ENCODE measurements around the gene FNDC3B. TPM values are rescaled to one million over a fixed set of nuclear protein-coding genes. Genes with fewer than 3 reads are reported as not detected.

The FNDC3B gene
- total RNA-seq, 1 experiment from 2014 or later = 173 TPM

- peaks cover 52% of the 10 kb centered on the region for H3K36me3 ChIP-seq (ENCODE audit: control insufficient read depth, insufficient read depth, low read length)
- no TSS peak for BruUV-seq (replicated peaks)
These were observed 258.9 kb downstream of the FNDC3B start for GRCh38 chr3:172298247-172298646.

GRCh38 chr3:172300187-172300586, 260.8 kb downstream of the FNDC3B start:
- Histone ChIP-seq H3K9me3 (ENCODE audit: control insufficient read depth, insufficient read depth, low read depth, low read length) (no peaks in the 10 kb centered on the region), H3K27ac (ENCODE audit: low read length) (no peak overlapping the region), H3K36me3 (ENCODE audit: control insufficient read depth, insufficient read depth, low read length) (peaks cover 49% of the 10 kb centered on the region), H3K4me1 (ENCODE audit: control insufficient read depth, insufficient read depth, low read length) (no peaks in the 10 kb centered on the region), H3K27me3 (ENCODE audit: control insufficient read depth, insufficient read depth, low read length) (no peaks in the 10 kb centered on the region), H3K4me3 (ENCODE audit: low read depth in 2 of 2, low read length in 2 of 2) (no peak overlapping the region)
- TF ChIP-seq CTCF (IDR thresholded peaks at IDR 0.05) = no peak
- TF ChIP-seq REST (IDR thresholded peaks at IDR 0.05; ENCODE audit: insufficient read depth in 1 of 2, low read depth in 2 of 2, low read length in 1 of 2) = no peak
- no peak for TF ChIP-seq TCF7L2 (IDR thresholded peaks at IDR 0.05; ENCODE audit: low read depth, low read length)
- no peak for TF ChIP-seq POLR2AphosphoS5 (IDR thresholded peaks at IDR 0.05; ENCODE audit: low read depth, low read length)
- TF ChIP-seq SIN3A (IDR thresholded peaks at IDR 0.05; ENCODE audit: borderline replicate concordance, insufficient read depth, low read depth, low read length) = no peak
- in situ Hi-C loops (cut with HindIII; ENCODE audit: low pct_unique_long_range_greater_than_20kb, low sequenced_read_pairs) = no loop called here
- DNase-seq (ENCODE audit: low read depth, low spot score) = no peak
- intact Hi-C loops (cut with micrococcal nuclease; ENCODE audit: unreplicated experiment) = no loop called here
- BruUV-seq (replicated peaks) = no TSS peak
- POLR2A ChIA-PET = no interaction called here
- CTCF ChIA-PET = interaction anchor here (1.1 kb wide), 1 partner anchor 32 kb away, joined by 3 read pairs; no protein-coding TSS in a partner anchor
- no peak for ATAC-seq

More at GRCh38 chr3:172298247-172298646, 258.9 kb downstream of the FNDC3B start:
- ChIA-PET CTCF (no interaction called here), POLR2A (no interaction called here)
- Histone ChIP-seq H3K9me3 (ENCODE audit: control insufficient read depth, insufficient read depth, low read depth, low read length) (no peaks in the 10 kb centered on the region), H3K4me3 (ENCODE audit: low read depth in 2 of 2, low read length in 2 of 2) (no peak overlapping the region), H3K27me3 (ENCODE audit: control insufficient read depth, insufficient read depth, low read length) (no peaks in the 10 kb centered on the region), H3K27ac (ENCODE audit: low read length) (no peak overlapping the region), H3K4me1 (ENCODE audit: control insufficient read depth, insufficient read depth, low read length) (no peaks in the 10 kb centered on the region)
- intact Hi-C loops (cut with micrococcal nuclease; ENCODE audit: unreplicated experiment) = no loop called here
- DNase-seq (ENCODE audit: low read depth, low spot score) (no peak), ATAC-seq (no peak)
- TF ChIP-seq CTCF (IDR thresholded peaks at IDR 0.05) (no peak), TCF7L2 (IDR thresholded peaks at IDR 0.05; ENCODE audit: low read depth, low read length) (no peak), POLR2AphosphoS5 (IDR thresholded peaks at IDR 0.05; ENCODE audit: low read depth, low read length) (no peak), REST (IDR thresholded peaks at IDR 0.05; ENCODE audit: insufficient read depth in 1 of 2, low read depth in 2 of 2, low read length in 1 of 2) (no peak), SIN3A (IDR thresholded peaks at IDR 0.05; ENCODE audit: borderline replicate concordance, insufficient read depth, low read depth, low read length) (no peak)
- in situ Hi-C loops (cut with HindIII; ENCODE audit: low pct_unique_long_range_greater_than_20kb, low sequenced_read_pairs) = no loop called here
